Measurements from ENCODE around the gene ITGAD.

GRCh38 chr16:31404353-31405064, 11.4 kb downstream of the ITGAD start:
- TF ChIP-seq CTCF (IDR thresholded peaks at IDR 0.05) (no peak), POLR2A (IDR thresholded peaks at IDR 0.05) (no peak)

Data from esophagus squamous epithelium (tissue), 4 donors.